AG04450 (cell line): ENCODE measurements around the gene HOXB8. TPM values are rescaled to one million over a fixed set of nuclear protein-coding genes. Genes with fewer than 3 reads are reported as not detected.

Experiments
- CTCF ChIA-PET: fragments of 300-600, 350-600 bp; formaldehyde crosslinking; extraction: SDS; loops from one replicate; lab custom pipeline; 2022; ENCODE audit warnings: antibody characterized with exemption, inconsistent platforms; lab: Charles Lee
- POLR2A ChIA-PET: fragments of 350-600 bp; formaldehyde crosslinking; extraction: SDS; loops from one replicate; lab custom pipeline; 2021; ENCODE audit warnings: antibody characterized with exemption, inconsistent platforms; lab: Yijun Ruan, JAX
- DNase-seq: peaks from one replicate; pipeline ENCODE4 v3.0.0-alpha.2; 2011; ENCODE audit warnings: low read depth, low spot score
- H3K27ac ChIP-seq: one replicate; pipeline ENCODE4 v1.5.1; 2012; ENCODE audit warnings: low read depth, low read length, control low read depth
- H3K27me3 ChIP-seq: one replicate; pipeline ENCODE4 v1.6.0; 2012; ENCODE audit warnings: low read length; ENCODE audit not compliant: control insufficient read depth, insufficient read depth
- H3K4me3 ChIP-seq: 2 replicates; pipeline ENCODE4 v1.5.1; 2011; ENCODE audit warnings: mild to moderate bottlenecking, low read depth, low read length, control low read depth
- H3K9me3 ChIP-seq: 2 replicates; pipeline ENCODE4 v1.5.1; 2012; ENCODE audit warnings: low read length; ENCODE audit not compliant: control insufficient read depth, insufficient read depth
- polyA plus RNA-seq: library from polyadenylated mRNA; depleted of rRNA; stranded (reverse); fragments of >200 nt; gene quantifications from 2 replicates; pipeline ENCODE4 v1.2.3, GENCODE V29; 2011
- TF ChIP-seq, protein P1 (sequence below): IDR thresholded peaks from 2 replicates; pipeline ENCODE4 v1.5.1; 2011; ENCODE audit warnings: low read depth, low read length, control low read depth, inconsistent platforms

Gene HOXB8
- polyA plus RNA-seq, 1 experiment: 0.97 TPM

DNA sequence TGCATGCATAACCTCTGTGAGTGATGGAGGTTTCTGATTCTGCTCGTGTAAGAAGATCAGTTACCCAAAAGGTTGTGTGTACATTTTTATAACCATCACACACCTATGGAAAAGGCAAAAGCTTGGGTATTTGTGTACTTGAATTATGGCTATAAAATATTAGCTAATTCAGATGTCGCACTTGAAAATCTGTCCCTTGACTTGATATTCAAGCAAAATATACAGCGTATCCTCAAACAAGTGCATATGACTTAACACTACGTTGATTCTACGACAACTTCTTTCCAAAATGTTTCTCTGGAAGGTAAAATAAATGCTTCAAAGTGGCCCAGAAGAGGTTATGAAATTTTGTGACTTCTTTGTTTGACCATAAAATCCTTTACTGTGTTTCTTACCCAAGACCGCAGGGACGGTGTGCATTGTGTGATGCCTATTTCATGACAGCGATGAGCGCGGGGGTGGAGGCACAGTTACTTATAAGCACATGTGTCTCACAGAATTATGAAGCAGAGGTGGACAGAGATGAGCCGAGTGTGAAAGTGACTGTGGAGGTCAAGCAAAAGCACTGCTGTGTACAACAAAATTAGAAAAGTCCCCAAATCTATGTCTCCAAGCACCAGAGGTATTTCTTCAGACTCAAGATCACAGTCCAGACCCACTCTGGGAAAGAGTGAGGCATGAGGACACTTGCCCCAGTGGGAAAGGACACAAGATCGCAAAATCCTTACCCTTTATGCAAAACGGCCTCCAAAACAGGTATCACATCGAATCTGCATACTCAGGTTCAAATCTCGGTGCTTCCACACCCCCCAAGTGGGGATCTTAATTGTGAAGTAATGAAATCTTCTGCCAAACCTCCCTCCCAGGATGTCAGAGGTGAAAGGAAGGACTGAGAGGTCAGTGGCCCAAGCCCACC is 15.2 kb upstream of the HOXB8 start:
- H3K27me3 ChIP-seq: peaks cover 98% of the 10 kb centered on the region
- ChIA-PET POLR2A (no interaction called here), CTCF (interaction anchor here (2.1 kb wide), 1 partner anchor 322 kb away, joined by 7 read pairs; no protein-coding TSS in a partner anchor)
- no peak overlapping the region for H3K27ac ChIP-seq
- TF ChIP-seq, protein P1, sequence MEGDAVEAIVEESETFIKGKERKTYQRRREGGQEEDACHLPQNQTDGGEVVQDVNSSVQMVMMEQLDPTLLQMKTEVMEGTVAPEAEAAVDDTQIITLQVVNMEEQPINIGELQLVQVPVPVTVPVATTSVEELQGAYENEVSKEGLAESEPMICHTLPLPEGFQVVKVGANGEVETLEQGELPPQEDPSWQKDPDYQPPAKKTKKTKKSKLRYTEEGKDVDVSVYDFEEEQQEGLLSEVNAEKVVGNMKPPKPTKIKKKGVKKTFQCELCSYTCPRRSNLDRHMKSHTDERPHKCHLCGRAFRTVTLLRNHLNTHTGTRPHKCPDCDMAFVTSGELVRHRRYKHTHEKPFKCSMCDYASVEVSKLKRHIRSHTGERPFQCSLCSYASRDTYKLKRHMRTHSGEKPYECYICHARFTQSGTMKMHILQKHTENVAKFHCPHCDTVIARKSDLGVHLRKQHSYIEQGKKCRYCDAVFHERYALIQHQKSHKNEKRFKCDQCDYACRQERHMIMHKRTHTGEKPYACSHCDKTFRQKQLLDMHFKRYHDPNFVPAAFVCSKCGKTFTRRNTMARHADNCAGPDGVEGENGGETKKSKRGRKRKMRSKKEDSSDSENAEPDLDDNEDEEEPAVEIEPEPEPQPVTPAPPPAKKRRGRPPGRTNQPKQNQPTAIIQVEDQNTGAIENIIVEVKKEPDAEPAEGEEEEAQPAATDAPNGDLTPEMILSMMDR: no peak
- DNase-seq: no peak
- no peak overlapping the region for H3K4me3 ChIP-seq
- peaks cover 13% of the 10 kb centered on the region; the same call in 1 of the 2 replicates for H3K9me3 ChIP-seq

DNA sequence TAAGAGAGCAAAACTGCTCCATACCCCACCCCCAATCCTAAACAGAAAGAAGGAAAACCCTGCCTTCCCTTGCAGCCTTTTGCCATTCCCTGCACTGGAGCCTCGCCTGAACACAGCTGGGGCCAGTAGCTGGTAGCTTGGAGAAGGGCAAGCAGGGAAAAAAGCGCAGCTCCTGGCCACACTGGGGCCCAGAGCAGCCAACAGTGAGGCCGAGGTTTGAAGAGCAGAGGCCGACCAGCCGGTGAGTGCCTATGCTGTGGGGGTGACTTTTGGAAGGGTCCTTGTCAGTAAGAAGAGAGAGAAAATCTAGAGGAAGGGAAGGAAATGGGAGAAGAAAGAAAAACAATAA is 14.3 kb upstream of the HOXB8 start:
- DNase-seq: no peak
- CTCF ChIA-PET: interaction anchor here (2.1 kb wide), 1 partner anchor 321 kb away, joined by 7 read pairs; no protein-coding TSS in a partner anchor
- peaks cover 96% of the 10 kb centered on the region for H3K27me3 ChIP-seq

DNA sequence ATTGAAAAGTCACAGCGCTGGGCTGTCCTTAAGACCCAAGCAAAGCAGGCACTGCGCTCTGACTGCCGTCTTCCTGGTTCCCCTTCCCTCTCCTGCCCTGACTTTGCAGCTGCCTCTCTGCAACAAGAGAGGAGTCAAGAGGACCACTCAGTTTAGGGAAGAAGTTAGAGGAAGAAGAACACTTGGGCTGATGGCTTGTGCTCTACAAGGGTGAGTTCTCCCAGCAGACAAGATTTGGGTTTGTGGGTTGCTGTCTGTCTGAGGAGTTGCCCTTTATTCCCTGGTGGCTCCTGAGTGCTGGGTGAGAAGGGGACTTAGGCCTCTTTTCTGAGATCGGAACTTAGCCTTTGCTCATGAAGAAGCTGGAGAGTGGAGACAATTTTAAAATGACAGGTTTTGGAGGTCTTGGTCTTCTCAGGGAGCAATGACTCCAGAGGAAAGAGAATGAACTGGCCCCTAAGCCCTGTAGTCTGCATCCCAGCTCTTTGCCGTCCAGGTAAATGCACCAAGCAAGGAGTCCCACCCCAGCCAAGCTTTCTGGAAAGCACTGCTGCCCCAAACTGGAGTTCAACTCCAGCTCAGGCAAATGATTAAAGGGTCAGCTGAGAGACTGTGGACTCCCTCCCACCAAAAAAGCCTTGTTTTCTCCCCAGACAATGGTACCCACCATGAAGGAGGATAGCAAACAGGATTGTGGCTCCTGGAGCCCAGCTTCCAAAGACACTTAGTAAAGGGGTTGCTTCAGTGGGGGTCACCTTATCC is 13.7 kb upstream of the HOXB8 start:
- POLR2A ChIA-PET: no interaction called here
- H3K4me3 ChIP-seq: no peak overlapping the region
- CTCF ChIA-PET: interaction anchor here (1.4 to 2.1 kb wide), 3 partner anchors 8 to 321 kb away, joined by 3 to 7 read pairs (median 7); no protein-coding TSS in a partner anchor
- TF ChIP-seq, protein P1: no peak
- no peak overlapping the region for H3K27ac ChIP-seq
- no peak for DNase-seq
- peaks cover 6% of the 10 kb centered on the region; the same call in 1 of the 2 replicates for H3K9me3 ChIP-seq
- H3K27me3 ChIP-seq: peaks cover 98% of the 10 kb centered on the region

More for the DNA sequence above, 14.3 kb upstream of the HOXB8 start:
- peaks cover 10% of the 10 kb centered on the region; the same call in 1 of the 2 replicates for H3K9me3 ChIP-seq
- H3K27ac ChIP-seq: no peak overlapping the region
- POLR2A ChIA-PET: no interaction called here
- TF ChIP-seq, protein P1: no peak
- no peak overlapping the region for H3K4me3 ChIP-seq

DNA sequence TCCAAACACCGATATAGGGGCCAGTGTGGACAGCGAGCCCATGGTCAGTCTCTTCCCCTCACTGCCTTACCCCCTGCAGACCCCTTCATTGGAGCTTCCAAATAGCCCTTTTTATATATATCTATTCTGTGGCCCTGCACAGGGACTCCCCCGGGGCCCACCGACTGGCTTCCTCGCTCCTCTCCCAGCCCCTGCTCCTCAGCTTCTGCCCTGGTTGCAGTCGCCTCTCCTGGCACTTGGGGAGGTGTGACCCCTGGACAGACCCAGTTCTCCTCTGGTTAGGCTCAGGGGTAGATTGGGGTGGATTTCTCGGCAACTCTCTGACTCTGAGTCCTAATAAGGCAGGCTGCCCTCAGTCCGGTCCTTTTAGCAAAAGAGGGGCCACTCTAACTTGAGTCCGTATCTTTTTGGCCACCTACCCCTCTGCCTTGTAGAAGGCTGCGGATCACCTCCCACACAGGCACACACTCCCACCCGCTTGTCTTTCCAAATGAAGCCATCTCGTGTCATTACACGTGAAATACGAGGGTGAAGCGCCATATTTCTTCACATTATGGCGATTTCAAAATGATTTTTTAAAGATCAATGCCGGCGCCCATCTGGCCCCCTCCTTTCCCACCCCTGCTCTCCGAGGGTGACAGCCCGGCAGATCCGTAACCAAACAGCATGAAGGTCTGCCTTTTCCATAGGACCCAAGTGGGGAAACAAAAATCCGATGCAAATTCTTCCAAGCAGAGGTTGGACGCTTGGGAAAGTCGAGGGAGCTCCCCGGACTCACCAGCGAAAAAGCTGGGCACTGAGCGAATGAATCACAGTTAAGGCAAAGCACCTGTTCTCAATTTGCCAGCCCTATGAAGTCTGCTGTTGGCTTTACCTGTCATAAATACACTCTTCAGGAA is 12.8 kb upstream of the HOXB8 start:
- H3K27ac ChIP-seq: no peak overlapping the region
- CTCF ChIA-PET: interaction anchor here (1.0 to 2.1 kb wide), 4 partner anchors 9 to 320 kb away, joined by 3 to 7 read pairs (median 5); no protein-coding TSS in a partner anchor
- TF ChIP-seq, protein P1: no peak
- DNase-seq: no peak
- peaks cover 4% of the 10 kb centered on the region; the same call in 1 of the 2 replicates for H3K9me3 ChIP-seq
- H3K27me3 ChIP-seq: peaks cover 98% of the 10 kb centered on the region
- POLR2A ChIA-PET: no interaction called here
- no peak overlapping the region for H3K4me3 ChIP-seq
